Endothelial cell (in vitro differentiated cells): ENCODE results near the gene BCAS1. TPM values are rescaled to one million over a fixed set of nuclear protein-coding genes. Genes with fewer than 3 reads are reported as not detected.

ENCODE experiments used
- DNase-seq: peaks from one replicate; pipeline ENCODE4 v3.0.0; 2021; ENCODE audit warnings: low spot score
- H3K27ac Mint-ChIP-seq: one replicate; pipeline ENCODE4 v1.8.0; 2021; ENCODE audit warnings: mixed read lengths, inconsistent platforms; ENCODE audit not compliant: unreplicated experiment
- H3K27me3 Mint-ChIP-seq: one replicate; pipeline ENCODE4 v1.8.0; 2021; ENCODE audit warnings: mild to moderate bottlenecking, moderate library complexity, mixed read lengths, inconsistent platforms; ENCODE audit not compliant: unreplicated experiment
- H3K36me3 Mint-ChIP-seq: one replicate; pipeline ENCODE4 v1.8.0; 2021; ENCODE audit warnings: mild to moderate bottlenecking, low read depth, mixed read lengths, inconsistent platforms; ENCODE audit not compliant: unreplicated experiment
- H3K4me1 Mint-ChIP-seq: one replicate; pipeline ENCODE4 v1.8.0; 2021; ENCODE audit warnings: mild to moderate bottlenecking, mixed read lengths, inconsistent platforms; ENCODE audit not compliant: unreplicated experiment
- H3K4me3 Mint-ChIP-seq: one replicate; pipeline ENCODE4 v1.8.0; 2021; ENCODE audit warnings: mild to moderate bottlenecking, mixed read lengths, inconsistent platforms; ENCODE audit not compliant: unreplicated experiment
- H3K9me3 Mint-ChIP-seq: one replicate; pipeline ENCODE4 v1.8.0; 2021; ENCODE audit warnings: mixed read lengths, inconsistent platforms; ENCODE audit not compliant: unreplicated experiment
- CTCF ChIP-seq: fragments of 200-600 bp; sonication (generic); IDR thresholded peaks from one replicate; pipeline ENCODE4 v1.5.0; 2021; ENCODE audit warnings: antibody characterized with exemption; ENCODE audit not compliant: unreplicated experiment
- total RNA-seq: library from RNA; stranded (reverse); fragmentation: NEBNext Ultra II Directional; extraction: Animal tissue kit (Norgen Biotek cat#: 25700); gene quantifications from one replicate; pipeline ENCODE4 v1.2.1, GENCODE V29; 2021; ENCODE audit not compliant: unreplicated experiment

BCAS1 gene
- total RNA-seq, 1 donor from 2014 or later = 0.05 TPM

- H3K9me3 Mint-ChIP-seq = no peaks in the 10 kb centered on the region
- no peak overlapping the region for H3K27ac Mint-ChIP-seq
- no peak overlapping the region for H3K4me3 Mint-ChIP-seq
- H3K4me1 Mint-ChIP-seq = no peaks in the 10 kb centered on the region
- H3K27me3 Mint-ChIP-seq = no peaks in the 10 kb centered on the region
- no peak for DNase-seq
- no peaks in the 10 kb centered on the region for H3K36me3 Mint-ChIP-seq
- TF ChIP-seq CTCF = no peak
These were observed 15.0 kb upstream of the BCAS1 start for GRCh38 chr20:54085425-54085824.

GRCh38 chr20:54084727-54085388, 14.5 kb upstream of the BCAS1 start:
- no peak for TF ChIP-seq CTCF
- no peak overlapping the region for H3K4me3 Mint-ChIP-seq
- H3K27me3 Mint-ChIP-seq = no peaks in the 10 kb centered on the region
- DNase-seq = no peak
- H3K9me3 Mint-ChIP-seq = no peaks in the 10 kb centered on the region
- no peak overlapping the region for H3K27ac Mint-ChIP-seq
- H3K36me3 Mint-ChIP-seq = no peaks in the 10 kb centered on the region
- no peaks in the 10 kb centered on the region for H3K4me1 Mint-ChIP-seq

- Mint-ChIP-seq H3K4me3 (no peak overlapping the region), H3K27ac (no peak overlapping the region), H3K4me1 (no peaks in the 10 kb centered on the region), H3K36me3 (no peaks in the 10 kb centered on the region), H3K9me3 (no peaks in the 10 kb centered on the region), H3K27me3 (no peaks in the 10 kb centered on the region)
- no peak for DNase-seq
- no peak for TF ChIP-seq CTCF
These were observed 13.8 kb upstream of the BCAS1 start for GRCh38 chr20:54084193-54084592.

GRCh38 chr20:54083459-54083858, 13.1 kb upstream of the BCAS1 start:
- Mint-ChIP-seq H3K27me3 (no peaks in the 10 kb centered on the region), H3K36me3 (no peaks in the 10 kb centered on the region), H3K9me3 (no peaks in the 10 kb centered on the region), H3K4me1 (peaks cover 4% of the 10 kb centered on the region), H3K27ac (no peak overlapping the region), H3K4me3 (no peak overlapping the region)
- DNase-seq = no peak
- TF ChIP-seq CTCF = no peak

GRCh38 chr20:54082100-54082499, 11.7 kb upstream of the BCAS1 start:
- H3K4me1 Mint-ChIP-seq = peaks cover 5% of the 10 kb centered on the region
- H3K4me3 Mint-ChIP-seq = no peak overlapping the region
- no peak overlapping the region for H3K27ac Mint-ChIP-seq
- no peak for TF ChIP-seq CTCF
- no peaks in the 10 kb centered on the region for H3K27me3 Mint-ChIP-seq
- no peaks in the 10 kb centered on the region for H3K36me3 Mint-ChIP-seq
- no peak for DNase-seq
- H3K9me3 Mint-ChIP-seq = no peaks in the 10 kb centered on the region
